ENCODE measurements around the gene C4orf33.

Gene C4orf33

GRCh38 chr4:129094347-129094746 is 1.6 kb upstream of the C4orf33 start:
- DNase-seq (ENCODE audit: low read depth) = no peak
- TF ChIP-seq CTCF (IDR thresholded peaks at IDR 0.05; ENCODE audit: insufficient read depth, low read depth, low read length, missing control alignments) = no peak
- H3K4me3 ChIP-seq (ENCODE audit: low read depth, low read length) = peak overlapping the region; percentile 96

GRCh38 chr4:129098531-129099001 is 2.6 kb downstream of the C4orf33 start:
- H3K4me3 ChIP-seq (ENCODE audit: low read depth, low read length) = no peak overlapping the region
- TF ChIP-seq CTCF (IDR thresholded peaks at IDR 0.05; ENCODE audit: insufficient read depth, low read depth, low read length, missing control alignments) = no peak
- DNase-seq (ENCODE audit: low read depth) = no peak

GRCh38 chr4:129109965-129110824 is 14.2 kb downstream of the C4orf33 start:
- no peak for DNase-seq (ENCODE audit: low read depth)
- H3K4me3 ChIP-seq (ENCODE audit: low read depth, low read length) = no peak overlapping the region
- TF ChIP-seq CTCF (IDR thresholded peaks at IDR 0.05; ENCODE audit: insufficient read depth, low read depth, low read length, missing control alignments) = no peak

GRCh38 chr4:129110931-129111330 is 15.0 kb downstream of the C4orf33 start:
- no peak for DNase-seq (ENCODE audit: low read depth)
- TF ChIP-seq CTCF (IDR thresholded peaks at IDR 0.05; ENCODE audit: insufficient read depth, low read depth, low read length, missing control alignments) = no peak

GRCh38 chr4:129111919-129112318 is 16.0 kb downstream of the C4orf33 start:
- no peak for TF ChIP-seq CTCF (IDR thresholded peaks at IDR 0.05; ENCODE audit: insufficient read depth, low read depth, low read length, missing control alignments)
- no peak for DNase-seq (ENCODE audit: low read depth)
- H3K4me3 ChIP-seq (ENCODE audit: low read depth, low read length) = no peak overlapping the region

More at GRCh38 chr4:129110931-129111330, 15.0 kb downstream of the C4orf33 start:
- H3K4me3 ChIP-seq (ENCODE audit: low read depth, low read length) = no peak overlapping the region

GRCh38 chr4:129113434-129113833 is 17.5 kb downstream of the C4orf33 start:
- no peak overlapping the region for H3K4me3 ChIP-seq (ENCODE audit: low read depth, low read length)
- no peak for TF ChIP-seq CTCF (IDR thresholded peaks at IDR 0.05; ENCODE audit: insufficient read depth, low read depth, low read length, missing control alignments)

More at GRCh38 chr4:129113434-129113833, 17.5 kb downstream of the C4orf33 start:
- no peak for DNase-seq (ENCODE audit: low read depth)

All from GM12865 (cell line).